BJ (cell line): ENCODE measurements around the gene GRB10. TPM values are rescaled to one million over a fixed set of nuclear protein-coding genes. Genes with fewer than 3 reads are reported as not detected.

ENCODE experiments used
- CTCF ChIA-PET: fragments of 350-600 bp; formaldehyde crosslinking; extraction: SDS; loops from one replicate; lab custom pipeline; 2021; ENCODE audit warnings: antibody characterized with exemption, inconsistent platforms; lab: Yijun Ruan, JAX
- POLR2A ChIA-PET: fragments of 300-600 bp; sonication (Branson Sonifier 250); formaldehyde crosslinking; extraction: SDS; loops from one replicate; lab custom pipeline; 2021; ENCODE audit warnings: antibody characterized with exemption; lab: Charles Lee
- DNase-seq: peaks from one replicate; pipeline ENCODE4 v3.0.0-alpha.2; 2011; ENCODE audit warnings: low read depth
- H3K27me3 ChIP-seq: 2 replicates; pipeline ENCODE4 v1.6.0; 2011; ENCODE audit warnings: low read length; ENCODE audit not compliant: control insufficient read depth, insufficient read depth
- H3K36me3 ChIP-seq: 2 replicates; pipeline ENCODE4 v1.5.1; 2011; ENCODE audit warnings: low read length; ENCODE audit not compliant: control insufficient read depth, insufficient read depth
- H3K4me3 ChIP-seq: 2 replicates; pipeline ENCODE4 v1.5.1; 2011; ENCODE audit warnings: low read depth, mild to moderate bottlenecking, control low read depth, low read length
- CTCF ChIP-seq: IDR thresholded peaks from 2 replicates; pipeline ENCODE4 v1.5.1; 2011; ENCODE audit warnings: low read depth, mild to moderate bottlenecking, control low read depth, inconsistent platforms, low read length, moderate library complexity; ENCODE audit not compliant: insufficient read depth
- polyA plus RNA-seq: library from polyadenylated mRNA; depleted of rRNA; stranded (reverse); fragments of >200 nt; gene quantifications from 2 replicates; pipeline ENCODE4 v1.2.3, GENCODE V29; 2011

GRB10 gene
- polyA plus RNA-seq, 1 experiment = 8.5 TPM

GRCh38 chr7:50640256-50640655 lies 142.4 kb downstream of the GRB10 start:
- H3K4me3 ChIP-seq = no peak overlapping the region
- H3K27me3 ChIP-seq = no peaks in the 10 kb centered on the region
- ChIA-PET CTCF (no interaction called here), POLR2A (no interaction called here)
- 0 out of 2 replicates have a peak, but pooled peaks cover 2% of the 10 kb centered on the region for H3K36me3 ChIP-seq
- DNase-seq = no peak
- no peak for TF ChIP-seq CTCF

GRCh38 chr7:50637725-50638643 lies 144.7 kb downstream of the GRB10 start:
- POLR2A ChIA-PET = no interaction called here
- TF ChIP-seq CTCF = no peak
- H3K36me3 ChIP-seq = 0 out of 2 replicates have a peak, but pooled peaks cover 2% of the 10 kb centered on the region
- DNase-seq = peak; percentile 29
- H3K27me3 ChIP-seq = no peaks in the 10 kb centered on the region
- H3K4me3 ChIP-seq = no peak overlapping the region
- CTCF ChIA-PET = no interaction called here

GRCh38 chr7:50634378-50634777 lies 148.3 kb downstream of the GRB10 start:
- no peak for TF ChIP-seq CTCF
- H3K36me3 ChIP-seq = peaks cover 2% of the 10 kb centered on the region; the same call in 1 of the 2 replicates
- no peak for DNase-seq
- H3K27me3 ChIP-seq = no peaks in the 10 kb centered on the region
- ChIA-PET POLR2A (no interaction called here), CTCF (interaction anchor here (0.9 to 4.6 kb wide), 7 partner anchors 10 to 507 kb away, joined by 3 to 27 read pairs (median 7); no protein-coding TSS in a partner anchor)
- H3K4me3 ChIP-seq = no peak overlapping the region

- no peak overlapping the region for H3K4me3 ChIP-seq
- H3K36me3 ChIP-seq = peaks cover 2% of the 10 kb centered on the region; the same call in 1 of the 2 replicates
- no peak for DNase-seq
- H3K27me3 ChIP-seq = no peaks in the 10 kb centered on the region
- CTCF ChIA-PET = interaction anchor here (0.8 to 4.6 kb wide), 20 partner anchors 8 to 508 kb away, joined by 3 to 27 read pairs (median 4); no protein-coding TSS in a partner anchor
- POLR2A ChIA-PET = no interaction called here
- no peak for TF ChIP-seq CTCF
These were observed 149.3 kb downstream of the GRB10 start for GRCh38 chr7:50633414-50633710.

- no peaks in the 10 kb centered on the region for H3K27me3 ChIP-seq
- ChIA-PET CTCF (interaction anchor here (0.8 to 4.6 kb wide), 21 partner anchors 9 to 508 kb away, joined by 3 to 27 read pairs (median 4); no protein-coding TSS in a partner anchor), POLR2A (no interaction called here)
- H3K36me3 ChIP-seq = peaks cover 4% of the 10 kb centered on the region
- no peak for DNase-seq
- no peak overlapping the region for H3K4me3 ChIP-seq
- peak; percentile 89 for TF ChIP-seq CTCF
These were observed 149.9 kb downstream of the GRB10 start for GRCh38 chr7:50632561-50633413.
